Body of pancreas (tissue), 4 donors: Measurements from ENCODE around the gene AMDHD1. TPM values are rescaled to one million over a fixed set of nuclear protein-coding genes. Genes with fewer than 3 reads are reported as not detected.

Experiments
- ATAC-seq: fragments of 150-250 bp; one replicate; pipeline ENCODE4 v1.9.1; 2016
- DNase-seq, 4 donors: peaks; one replicate each; pipeline ENCODE4 v3.0.0-alpha.2; 2019
- H3K27ac ChIP-seq, 4 donors: fragments of 200-600 bp; sonication (generic); 1 replicate in 3 of 4; 2 replicates in 1 of 4; pipeline versions ENCODE4 v1.5.1 to v1.6.1; 2016 to 2019; ENCODE audit warnings: mild to moderate bottlenecking in 1 of 4, mixed read lengths in 1 of 4, moderate library complexity in 1 of 4
- H3K27me3 ChIP-seq, 2 donors: fragments of 200-600 bp; sonication (generic); one replicate each; pipeline ENCODE4 v1.6.0; 2016; ENCODE audit warnings: mild to moderate bottlenecking in 1 of 2
- H3K36me3 ChIP-seq, 2 donors: fragments of 200-600 bp; sonication (generic); replicated peaks in 1 of 2; 2 replicates each; pipeline ENCODE4 v1.5.1; 2016; ENCODE audit warnings: low read depth in 2 of 2; ENCODE audit not compliant: insufficient read depth in 1 of 2
- H3K4me1 ChIP-seq: fragments of 200-600 bp; sonication (generic); one replicate; pipeline ENCODE4 v1.6.0; 2016
- H3K4me3 ChIP-seq, 2 donors: fragments of 200-600 bp; sonication (generic); 1 replicate in 1 of 2; 2 replicates in 1 of 2; pipeline ENCODE4 v1.5.1; 2016 to 2019
- H3K9me3 ChIP-seq, 3 donors: fragments of 200-600 bp; sonication (generic); 1 replicate in 2 of 3; 2 replicates in 1 of 3; pipeline ENCODE4 v1.5.1; 2016
- CTCF ChIP-seq, 7 experiments: fragments of 450-650 bp in 4 of 7; fragments of 200-600 bp in 3 of 7; sonication (generic) in 3 of 7; IDR thresholded peaks; one replicate each; pipeline ENCODE4 v1.5.1; 2016 to 2019; ENCODE audit warnings: antibody characterized with exemption in 7 of 7
- POLR2A ChIP-seq, 3 donors: fragments of 450-650 bp; IDR thresholded peaks; one replicate each; pipeline ENCODE4 v1.6.1; 2016; ENCODE audit warnings: antibody characterized with exemption in 3 of 3, mild to moderate bottlenecking in 2 of 3
- WGBS, 2 donors: methylation state at CpG; one replicate each; pipeline ENCODE4 v1.1.5; 2017; 5-methylcytosine and 5-hydroxymethylcytosine counted together
- intact Hi-C: fragments of 100-400 bp; cut with DNase I; formaldehyde crosslinking; loops from one replicate; pipeline ENCODE4 v1.15.1; 2023
- total RNA-seq, 2 donors: library from RNA; depleted of rRNA; stranded (reverse); fragments of >200 nt; gene quantifications; one replicate each; pipeline ENCODE4 v1.1.0, GENCODE V29; 2016

Gene AMDHD1
- total RNA-seq, 2 donors from 2014 or later, result 4.4 to 4.6 TPM

GRCh38 chr12:95970905-95971304 is 27.8 kb downstream of the AMDHD1 start:
- Histone ChIP-seq H3K9me3 (no peaks in the 10 kb centered on the region), H3K36me3 (no peaks in the 10 kb centered on the region), H3K27me3 (no peaks in the 10 kb centered on the region), H3K4me3 (no peak overlapping the region), H3K27ac (no peak overlapping the region), H3K4me1 (no peaks in the 10 kb centered on the region)
- intact Hi-C loops, result no loop called here
- no peak for TF ChIP-seq CTCF (IDR thresholded peaks at IDR 0.05)
- TF ChIP-seq POLR2A (IDR thresholded peaks at IDR 0.05), result no peak
- no peak for ATAC-seq
- WGBS, 2 donors, result 41 to 66% methylated on average over 7 of the region's 7 CpGs
- no peak for DNase-seq

GRCh38 chr12:95972832-95973456 is 29.8 kb downstream of the AMDHD1 start:
- H3K4me3 ChIP-seq, result no peak overlapping the region
- no peaks in the 10 kb centered on the region for H3K4me1 ChIP-seq
- 59 to 71% methylated on average over 4 of the region's 4 CpGs for WGBS, 2 donors
- ATAC-seq, result no peak
- TF ChIP-seq CTCF (IDR thresholded peaks at IDR 0.05), result no peak
- no peak for TF ChIP-seq POLR2A (IDR thresholded peaks at IDR 0.05)
- H3K36me3 ChIP-seq, result no peaks in the 10 kb centered on the region
- no peaks in the 10 kb centered on the region for H3K27me3 ChIP-seq
- intact Hi-C loops, result no loop called here
- DNase-seq, result no peak
- no peak overlapping the region for H3K27ac ChIP-seq
- H3K9me3 ChIP-seq, result no peaks in the 10 kb centered on the region

- ATAC-seq (no peak), DNase-seq (no peak)
- Histone ChIP-seq H3K9me3 (no peaks in the 10 kb centered on the region), H3K36me3 (no peaks in the 10 kb centered on the region), H3K27me3 (no peaks in the 10 kb centered on the region), H3K27ac (no peak overlapping the region), H3K4me3 (no peak overlapping the region), H3K4me1 (no peaks in the 10 kb centered on the region)
- intact Hi-C loops, result no loop called here
- TF ChIP-seq CTCF (IDR thresholded peaks at IDR 0.05) (no peak), POLR2A (IDR thresholded peaks at IDR 0.05) (no peak)
- WGBS, 2 donors, result 36 to 45% methylated on average over 2 of the region's 2 CpGs
Measured at GRCh38 chr12:95974358-95974757, 31.2 kb downstream of the AMDHD1 start.

GRCh38 chr12:95975491-95975890 is 32.4 kb downstream of the AMDHD1 start:
- intact Hi-C loops, result no loop called here
- no peaks in the 10 kb centered on the region for H3K4me1 ChIP-seq

More at GRCh38 chr12:95975491-95975890, 32.4 kb downstream of the AMDHD1 start:
- 84 to 89% methylated on average over 4 of the region's 4 CpGs for WGBS, 2 donors
- no peaks in the 10 kb centered on the region for H3K9me3 ChIP-seq
- H3K27me3 ChIP-seq, result no peaks in the 10 kb centered on the region
- no peak overlapping the region for H3K27ac ChIP-seq
- H3K4me3 ChIP-seq, result no peak overlapping the region
- DNase-seq (no peak), ATAC-seq (no peak)
- TF ChIP-seq CTCF (IDR thresholded peaks at IDR 0.05) (no peak), POLR2A (IDR thresholded peaks at IDR 0.05) (no peak)
- no peaks in the 10 kb centered on the region for H3K36me3 ChIP-seq
